Measurements from ENCODE around the gene TGM2. TPM values are rescaled to one million over a fixed set of nuclear protein-coding genes. Genes with fewer than 3 reads are reported as not detected.
A peak's percentile ranks its signal among the peaks of the same experiment; 100 is the strongest.
"Not testable (repeated sequence)": the region's sequence is repeated elsewhere in the genome, so short reads cannot be mapped to it uniquely, and the experiment has no call there.

TGM2 gene
- total RNA-seq, 1 donor from 2014 or later: 17.7 TPM

GRCh38 chr20:38104285-38104684 is 60.8 kb downstream of the TGM2 start:
- Mint-ChIP-seq H3K4me3 (ENCODE audit: unreplicated experiment) (no peak overlapping the region), H3K36me3 (ENCODE audit: low read depth) (peaks cover 9% of the 10 kb centered on the region), H3K4me1 (ENCODE audit: low read depth) (peaks cover 38% of the 10 kb centered on the region), H3K27me3 (ENCODE audit: low read depth) (no peaks in the 10 kb centered on the region), H3K27ac (ENCODE audit: unreplicated experiment) (no peak overlapping the region), H3K9me3 (ENCODE audit: low read depth) (peaks cover 19% of the 10 kb centered on the region)
- DNase-seq (ENCODE audit: low spot score): no peak
- no peak for TF ChIP-seq CTCF (IDR thresholded peaks at IDR 0.05)

GRCh38 chr20:38102206-38102605 is 62.9 kb downstream of the TGM2 start:
- peaks cover 23% of the 10 kb centered on the region for H3K9me3 Mint-ChIP-seq (ENCODE audit: low read depth)
- H3K27ac Mint-ChIP-seq (ENCODE audit: unreplicated experiment); H3K27me3 Mint-ChIP-seq (ENCODE audit: low read depth); H3K4me3 Mint-ChIP-seq (ENCODE audit: unreplicated experiment); DNase-seq (ENCODE audit: low spot score): not testable (repeated sequence)
- peaks cover 32% of the 10 kb centered on the region for H3K4me1 Mint-ChIP-seq (ENCODE audit: low read depth)
- H3K36me3 Mint-ChIP-seq (ENCODE audit: low read depth): peaks cover 12% of the 10 kb centered on the region

- no peaks in the 10 kb centered on the region for H3K27me3 Mint-ChIP-seq (ENCODE audit: low read depth)
- H3K9me3 Mint-ChIP-seq (ENCODE audit: low read depth): peaks cover 21% of the 10 kb centered on the region
- no peak for TF ChIP-seq CTCF (IDR thresholded peaks at IDR 0.05)
- no peak for DNase-seq (ENCODE audit: low spot score)
- H3K4me1 Mint-ChIP-seq (ENCODE audit: low read depth): peaks cover 39% of the 10 kb centered on the region
- H3K4me3 Mint-ChIP-seq (ENCODE audit: unreplicated experiment): no peak overlapping the region
- H3K27ac Mint-ChIP-seq (ENCODE audit: unreplicated experiment): peak overlapping the region; percentile 37
- H3K36me3 Mint-ChIP-seq (ENCODE audit: low read depth): peaks cover 10% of the 10 kb centered on the region
Measured at GRCh38 chr20:38098952-38099351, 66.1 kb downstream of the TGM2 start.

- H3K4me3 Mint-ChIP-seq (ENCODE audit: unreplicated experiment): no peak overlapping the region
- no peaks in the 10 kb centered on the region for H3K27me3 Mint-ChIP-seq (ENCODE audit: low read depth)
- peaks cover 8% of the 10 kb centered on the region for H3K36me3 Mint-ChIP-seq (ENCODE audit: low read depth)
- H3K27ac Mint-ChIP-seq (ENCODE audit: unreplicated experiment): no peak overlapping the region
- H3K4me1 Mint-ChIP-seq (ENCODE audit: low read depth): peaks cover 25% of the 10 kb centered on the region
- no peak for TF ChIP-seq CTCF (IDR thresholded peaks at IDR 0.05)
- DNase-seq (ENCODE audit: low spot score): no peak
- peaks cover 12% of the 10 kb centered on the region for H3K9me3 Mint-ChIP-seq (ENCODE audit: low read depth)
Measured at GRCh38 chr20:38095017-38095686, 69.9 kb downstream of the TGM2 start.

- Mint-ChIP-seq H3K4me1 (ENCODE audit: low read depth) (peaks cover 18% of the 10 kb centered on the region), H3K27ac (ENCODE audit: unreplicated experiment) (no peak overlapping the region)
Measured at GRCh38 chr20:38094373-38094891, 70.6 kb downstream of the TGM2 start.

More at GRCh38 chr20:38094373-38094891, 70.6 kb downstream of the TGM2 start:
- Mint-ChIP-seq H3K4me3 (ENCODE audit: unreplicated experiment) (no peak overlapping the region), H3K27me3 (ENCODE audit: low read depth) (no peaks in the 10 kb centered on the region), H3K36me3 (ENCODE audit: low read depth) (peaks cover 11% of the 10 kb centered on the region), H3K9me3 (ENCODE audit: low read depth) (peaks cover 5% of the 10 kb centered on the region)
- DNase-seq (ENCODE audit: low spot score): no peak
- no peak for TF ChIP-seq CTCF (IDR thresholded peaks at IDR 0.05)
